Measurements from ENCODE around the gene S100A10.

S100A10 gene

GRCh38 chr1:152015766-152016165 lies 22.1 kb upstream of the S100A10 start:
- no peak for DNase-seq (ENCODE audit: low read depth, low spot score)
- H3K4me3 ChIP-seq (ENCODE audit: low read depth, low read length) = no peak overlapping the region
- in situ Hi-C loops (cut with HindIII; ENCODE audit: low sequenced_read_pairs) = loop anchor here (25.0 kb wide), 1 partner anchor 103 kb away; the partner anchor contains the start of gene THEM4
- TF ChIP-seq, protein P1, sequence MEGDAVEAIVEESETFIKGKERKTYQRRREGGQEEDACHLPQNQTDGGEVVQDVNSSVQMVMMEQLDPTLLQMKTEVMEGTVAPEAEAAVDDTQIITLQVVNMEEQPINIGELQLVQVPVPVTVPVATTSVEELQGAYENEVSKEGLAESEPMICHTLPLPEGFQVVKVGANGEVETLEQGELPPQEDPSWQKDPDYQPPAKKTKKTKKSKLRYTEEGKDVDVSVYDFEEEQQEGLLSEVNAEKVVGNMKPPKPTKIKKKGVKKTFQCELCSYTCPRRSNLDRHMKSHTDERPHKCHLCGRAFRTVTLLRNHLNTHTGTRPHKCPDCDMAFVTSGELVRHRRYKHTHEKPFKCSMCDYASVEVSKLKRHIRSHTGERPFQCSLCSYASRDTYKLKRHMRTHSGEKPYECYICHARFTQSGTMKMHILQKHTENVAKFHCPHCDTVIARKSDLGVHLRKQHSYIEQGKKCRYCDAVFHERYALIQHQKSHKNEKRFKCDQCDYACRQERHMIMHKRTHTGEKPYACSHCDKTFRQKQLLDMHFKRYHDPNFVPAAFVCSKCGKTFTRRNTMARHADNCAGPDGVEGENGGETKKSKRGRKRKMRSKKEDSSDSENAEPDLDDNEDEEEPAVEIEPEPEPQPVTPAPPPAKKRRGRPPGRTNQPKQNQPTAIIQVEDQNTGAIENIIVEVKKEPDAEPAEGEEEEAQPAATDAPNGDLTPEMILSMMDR (IDR thresholded peaks at IDR 0.05; ENCODE audit: low read depth, low read length) = no peak

DNA sequence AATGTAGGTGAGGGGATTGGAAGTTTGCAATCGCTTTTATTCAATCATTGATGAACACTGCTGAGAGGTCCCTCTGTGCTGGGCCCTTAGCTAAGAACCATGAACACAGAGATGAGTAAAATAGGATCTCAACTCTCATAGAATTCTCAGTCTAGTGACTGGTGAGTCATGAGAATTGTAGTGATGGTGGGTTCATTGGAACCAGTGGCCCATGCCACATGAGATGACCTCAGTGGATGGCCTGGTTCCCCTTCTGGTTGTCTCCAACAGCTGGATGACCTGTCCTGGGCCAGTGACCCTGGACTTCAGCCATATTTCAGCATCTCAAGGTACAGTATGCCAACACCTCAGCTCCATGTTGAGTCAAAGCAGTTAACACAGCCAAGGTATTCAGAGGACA lies 21.3 kb upstream of the S100A10 start:
- H3K4me3 ChIP-seq (ENCODE audit: low read depth, low read length) = no peak overlapping the region
- in situ Hi-C loops (cut with HindIII; ENCODE audit: low sequenced_read_pairs) = loop anchor here (25.0 kb wide), 1 partner anchor 103 kb away; the partner anchor contains the start of gene THEM4
- no peak for DNase-seq (ENCODE audit: low read depth, low spot score)
- TF ChIP-seq, protein P1 (IDR thresholded peaks at IDR 0.05; ENCODE audit: low read depth, low read length) = no peak

DNA sequence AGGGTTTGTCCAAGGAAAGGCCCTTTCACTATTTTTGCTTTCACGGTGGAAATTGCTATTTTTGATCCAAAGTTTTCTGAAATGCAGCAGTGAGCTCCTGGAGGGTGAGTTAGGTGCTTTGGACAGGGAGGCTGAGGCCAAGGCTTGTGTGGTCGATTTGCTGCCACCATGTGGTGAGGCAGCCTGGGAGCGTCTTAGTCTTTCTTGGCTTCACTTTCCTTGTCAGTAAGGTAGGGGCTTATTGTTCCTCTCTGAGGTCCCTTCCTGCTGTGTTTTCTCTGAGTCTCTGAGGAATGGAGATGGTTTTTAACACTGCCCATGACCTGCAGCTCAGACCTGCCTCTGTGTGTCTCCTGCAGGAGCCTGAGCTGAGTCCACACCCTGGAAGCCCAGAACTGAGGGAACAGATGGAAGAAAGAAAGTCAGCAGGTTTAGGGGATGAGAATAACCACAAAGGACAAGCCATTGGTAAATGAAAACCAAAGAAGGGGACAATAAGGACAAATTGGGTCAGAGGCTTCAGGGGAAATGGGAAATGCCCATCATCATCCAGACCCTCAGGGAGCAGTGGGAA lies 20.1 kb upstream of the S100A10 start:
- in situ Hi-C loops (cut with HindIII; ENCODE audit: low sequenced_read_pairs) = loop anchor here (25.0 kb wide), 1 partner anchor 101 kb away; the partner anchor contains the start of gene THEM4
- peak; percentile 54 for DNase-seq (ENCODE audit: low read depth, low spot score)
- TF ChIP-seq, protein P1 (IDR thresholded peaks at IDR 0.05; ENCODE audit: low read depth, low read length) = peak; percentile 81
- H3K4me3 ChIP-seq (ENCODE audit: low read depth, low read length) = no peak overlapping the region

DNA sequence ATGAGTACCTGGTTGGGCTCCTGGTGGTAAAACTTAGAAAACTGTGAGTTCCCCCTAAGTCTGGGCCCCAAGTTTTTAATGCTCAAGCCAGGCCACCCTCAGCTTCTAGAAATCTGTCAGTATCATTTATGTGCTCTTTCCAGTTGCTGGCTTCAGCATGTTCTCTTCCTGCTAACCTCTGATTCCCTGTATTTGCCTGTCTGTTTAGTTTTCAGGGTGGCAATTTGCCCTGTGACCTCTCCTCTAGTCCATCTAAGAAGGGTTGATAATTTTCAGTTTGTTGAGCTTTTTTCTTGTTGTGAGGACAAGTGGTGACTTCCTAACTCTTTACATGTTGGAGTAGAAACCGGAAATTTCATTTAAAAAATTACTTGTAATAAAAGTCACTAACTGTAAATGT lies 16.0 kb upstream of the S100A10 start:
- no peak overlapping the region for H3K4me3 ChIP-seq (ENCODE audit: low read depth, low read length)
- in situ Hi-C loops (cut with HindIII; ENCODE audit: low sequenced_read_pairs) = loop anchor here (25.0 kb wide), 1 partner anchor 97 kb away; the partner anchor contains the start of gene THEM4
- no peak for DNase-seq (ENCODE audit: low read depth, low spot score)
- TF ChIP-seq, protein P1 (IDR thresholded peaks at IDR 0.05; ENCODE audit: low read depth, low read length) = no peak

DNA sequence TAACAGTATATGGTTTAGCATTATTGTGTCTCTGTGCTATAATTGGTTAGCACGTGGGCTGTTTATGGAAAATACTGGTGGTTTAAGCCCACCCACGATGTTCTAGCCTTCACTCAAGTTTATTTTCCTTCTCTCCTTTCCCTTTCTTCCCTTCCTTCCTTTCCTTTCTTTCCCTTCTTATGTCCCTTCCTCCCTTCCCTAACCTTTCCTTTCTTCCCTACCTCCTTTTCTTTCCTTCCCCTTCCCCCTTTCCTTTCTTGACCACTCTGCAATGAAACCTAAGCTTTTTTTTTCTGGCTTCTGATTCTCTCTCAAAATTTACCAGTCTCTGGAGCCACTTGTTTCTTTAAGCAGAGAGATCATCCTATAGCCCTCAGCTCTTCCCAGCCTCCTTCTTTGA lies 13.4 kb upstream of the S100A10 start:
- in situ Hi-C loops (cut with HindIII; ENCODE audit: low sequenced_read_pairs) = loop anchor here (25.0 kb wide), 1 partner anchor 95 kb away; the partner anchor contains the start of gene THEM4
- TF ChIP-seq, protein P1 (IDR thresholded peaks at IDR 0.05; ENCODE audit: low read depth, low read length) = no peak
- DNase-seq (ENCODE audit: low read depth, low spot score) = no peak
- no peak overlapping the region for H3K4me3 ChIP-seq (ENCODE audit: low read depth, low read length)

- no peak for DNase-seq (ENCODE audit: low read depth, low spot score)
- TF ChIP-seq, protein P1 (IDR thresholded peaks at IDR 0.05; ENCODE audit: low read depth, low read length) = no peak
- in situ Hi-C loops (cut with HindIII; ENCODE audit: low sequenced_read_pairs) = loop anchor here (25.0 kb wide), 1 partner anchor 93 kb away; the partner anchor contains the start of gene THEM4
- H3K4me3 ChIP-seq (ENCODE audit: low read depth, low read length) = no peak overlapping the region
Measured at GRCh38 chr1:152005360-152005912, 11.8 kb upstream of the S100A10 start.

All from astrocyte of the spinal cord (primary cell).